Measurements from ENCODE around the gene FXYD3.

DNA sequence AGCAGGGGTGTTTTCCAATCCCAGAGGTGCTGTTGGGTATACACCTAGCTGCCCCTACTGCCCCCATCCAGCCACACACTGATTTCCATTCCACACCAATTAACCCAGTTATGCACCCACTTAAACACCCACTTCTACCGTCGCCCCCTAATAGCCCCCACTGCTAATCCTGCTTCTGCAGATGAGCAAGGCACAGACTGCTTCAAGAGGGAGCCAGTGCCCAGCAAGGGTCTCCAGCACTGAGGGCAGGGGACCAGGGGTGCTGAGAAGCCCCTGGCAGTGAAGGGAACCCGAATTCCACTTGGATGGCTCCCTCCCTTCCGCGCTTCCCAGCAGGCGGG is 28.6 kb downstream of the FXYD3 start:
- TF ChIP-seq, protein P1, sequence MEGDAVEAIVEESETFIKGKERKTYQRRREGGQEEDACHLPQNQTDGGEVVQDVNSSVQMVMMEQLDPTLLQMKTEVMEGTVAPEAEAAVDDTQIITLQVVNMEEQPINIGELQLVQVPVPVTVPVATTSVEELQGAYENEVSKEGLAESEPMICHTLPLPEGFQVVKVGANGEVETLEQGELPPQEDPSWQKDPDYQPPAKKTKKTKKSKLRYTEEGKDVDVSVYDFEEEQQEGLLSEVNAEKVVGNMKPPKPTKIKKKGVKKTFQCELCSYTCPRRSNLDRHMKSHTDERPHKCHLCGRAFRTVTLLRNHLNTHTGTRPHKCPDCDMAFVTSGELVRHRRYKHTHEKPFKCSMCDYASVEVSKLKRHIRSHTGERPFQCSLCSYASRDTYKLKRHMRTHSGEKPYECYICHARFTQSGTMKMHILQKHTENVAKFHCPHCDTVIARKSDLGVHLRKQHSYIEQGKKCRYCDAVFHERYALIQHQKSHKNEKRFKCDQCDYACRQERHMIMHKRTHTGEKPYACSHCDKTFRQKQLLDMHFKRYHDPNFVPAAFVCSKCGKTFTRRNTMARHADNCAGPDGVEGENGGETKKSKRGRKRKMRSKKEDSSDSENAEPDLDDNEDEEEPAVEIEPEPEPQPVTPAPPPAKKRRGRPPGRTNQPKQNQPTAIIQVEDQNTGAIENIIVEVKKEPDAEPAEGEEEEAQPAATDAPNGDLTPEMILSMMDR (IDR thresholded peaks at IDR 0.05), result no peak
- TF ChIP-seq POLR2A (IDR thresholded peaks at IDR 0.05), result no peak
